IMR-90 (cell line): ENCODE results near the gene ECHS1. TPM values are rescaled to one million over a fixed set of nuclear protein-coding genes. Genes with fewer than 3 reads are reported as not detected.

ENCODE experiments used
- ATAC-seq: fragments of 200-7000 bp; cut with Tn5 transposase; 2 replicates; pipeline ENCODE4 v1.9.1; 2020; ENCODE audit warnings: low read depth, mild to moderate bottlenecking, moderate library complexity
- BruUV-seq: library from RNA; stranded (reverse); fragments of 400-500 nt; replicated peaks from 2 replicates; lab custom pipeline; 2021; lab: Mats Ljungman, UMichigan
- CTCF ChIA-PET: fragments of 300-600 bp; formaldehyde crosslinking; extraction: SDS; loops from one replicate; lab custom pipeline; 2021; ENCODE audit warnings: antibody characterized with exemption; lab: Yijun Ruan, JAX
- POLR2A ChIA-PET: fragments of 300-600 bp; sonication (Branson Sonifier 250); formaldehyde crosslinking; loops from one replicate; lab custom pipeline; 2022; ENCODE audit warnings: antibody characterized with exemption; ENCODE audit not compliant: unreplicated experiment; lab: Charles Lee
- DNase-seq: peaks from one replicate; pipeline ENCODE4 v3.0.0; 2013
- H2AFZ ChIP-seq: replicated peaks from 2 replicates; pipeline ENCODE3; 2013; ENCODE audit warnings: low read length, mild to moderate bottlenecking; ENCODE audit not compliant: poor library complexity
- H2AK5ac ChIP-seq: 2 replicates; pipeline ENCODE4 v1.6.1; 2013; ENCODE audit warnings: low read depth, low read length, inconsistent platforms
- H2AK9ac ChIP-seq: replicated peaks from 2 replicates; pipeline ENCODE3; 2013; ENCODE audit warnings: mild to moderate bottlenecking, low read depth, low read length, moderate library complexity; ENCODE audit not compliant: poor library complexity
- H2BK120ac ChIP-seq: 2 replicates; pipeline ENCODE4 v1.6.1; 2013; ENCODE audit warnings: low read depth, low read length, inconsistent platforms
- H2BK15ac ChIP-seq: 3 replicates; pipeline ENCODE4 v1.6.1; 2013; ENCODE audit warnings: low read depth, low read length, inconsistent platforms
- H2BK20ac ChIP-seq: 2 replicates; pipeline ENCODE4 v1.6.1; 2013; ENCODE audit warnings: low read depth, mild to moderate bottlenecking, inconsistent platforms, low read length, moderate library complexity
- H2BK5ac ChIP-seq: 2 replicates; pipeline ENCODE4 v1.6.1; 2013; ENCODE audit warnings: mild to moderate bottlenecking, low read depth, low read length, inconsistent platforms; ENCODE audit not compliant: poor library complexity, severe bottlenecking
- H3K14ac ChIP-seq: replicated peaks from 2 replicates; pipeline ENCODE4 v1.6.1; 2013; ENCODE audit warnings: low read depth, low read length, inconsistent platforms
- H3K18ac ChIP-seq: 2 replicates; pipeline ENCODE4 v1.6.1; 2013; ENCODE audit warnings: low read depth, low read length, control low read depth
- H3K23ac ChIP-seq: 2 replicates; pipeline ENCODE4 v1.6.1; 2013; ENCODE audit warnings: low read depth, low read length, inconsistent platforms
- H3K27ac ChIP-seq: 2 replicates; pipeline ENCODE4 v1.5.1; 2013; ENCODE audit warnings: mild to moderate bottlenecking, control low read depth, low read length; ENCODE audit not compliant: insufficient read depth
- H3K27me3 ChIP-seq: 2 replicates; pipeline ENCODE4 v1.6.1; 2013; ENCODE audit warnings: low read length; ENCODE audit not compliant: control insufficient read depth, insufficient read depth
- H3K36me3 ChIP-seq: 2 replicates; pipeline ENCODE4 v1.6.1; 2013; ENCODE audit warnings: low read length, mixed read lengths; ENCODE audit not compliant: control insufficient read depth, insufficient read depth
- H3K4ac ChIP-seq: 2 replicates; pipeline ENCODE4 v1.6.1; 2013; ENCODE audit warnings: low read depth, low read length, inconsistent platforms
- H3K4me1 ChIP-seq: 2 replicates; pipeline ENCODE4 v1.6.1; 2013; ENCODE audit warnings: low read length, mixed read lengths; ENCODE audit not compliant: control insufficient read depth, insufficient read depth
- H3K4me2 ChIP-seq: 2 replicates; pipeline ENCODE4 v1.6.1; 2013; ENCODE audit warnings: low read depth, mild to moderate bottlenecking, control low read depth, low read length, moderate library complexity
- H3K4me3 ChIP-seq: 2 replicates; pipeline ENCODE4 v1.5.1; 2013; ENCODE audit warnings: low read depth, mild to moderate bottlenecking, control low read depth, low read length, moderate library complexity; ENCODE audit not compliant: insufficient read depth
- H3K56ac ChIP-seq: 2 replicates; pipeline ENCODE4 v1.6.1; 2013; ENCODE audit warnings: low read length, inconsistent platforms; ENCODE audit not compliant: insufficient read depth; ENCODE audit errors: extremely low read depth
- H3K79me1 ChIP-seq, 2 experiments: 2 replicates each; pipeline ENCODE4 v1.6.1; 2013; ENCODE audit warnings: low read length in 2 of 2, inconsistent platforms in 1 of 2, low read depth in 1 of 2
- H3K9ac ChIP-seq: 2 replicates; pipeline ENCODE4 v1.6.1; 2013; ENCODE audit warnings: low read depth, low read length, control low read depth
- H3K9me1 ChIP-seq: 2 replicates; pipeline ENCODE4 v1.6.1; 2013; ENCODE audit warnings: low read length, inconsistent platforms; ENCODE audit not compliant: insufficient read depth
- H3K9me3 ChIP-seq: 2 replicates; pipeline ENCODE4 v1.6.1; 2013; ENCODE audit warnings: low read length; ENCODE audit not compliant: control insufficient read depth, insufficient read depth
- H4K20me1 ChIP-seq: 2 replicates; pipeline ENCODE4 v1.6.1; 2013; ENCODE audit warnings: low read length, inconsistent platforms; ENCODE audit not compliant: insufficient read depth
- H4K5ac ChIP-seq: 2 replicates; pipeline ENCODE4 v1.6.1; 2013; ENCODE audit warnings: mild to moderate bottlenecking, low read depth, low read length, control low read depth
- H4K8ac ChIP-seq, 2 experiments: 2 replicates each; pipeline ENCODE4 v1.6.1; 2013; ENCODE audit warnings: low read depth in 2 of 2, low read length in 2 of 2, control low read depth in 1 of 2, inconsistent platforms in 1 of 2
- H4K91ac ChIP-seq: 2 replicates; pipeline ENCODE4 v1.6.1; 2013; ENCODE audit warnings: low read depth, low read length, inconsistent platforms; ENCODE audit not compliant: insufficient read depth
- BHLHE40 ChIP-seq: fragments of 150-350 bp; IDR thresholded peaks from 2 replicates; pipeline ENCODE4 v1.6.1; 2016; ENCODE audit warnings: mild to moderate bottlenecking, low read depth, low read length
- CHD1 ChIP-seq: IDR thresholded peaks from 2 replicates; pipeline ENCODE4 v1.6.1; 2012; ENCODE audit warnings: low read depth, low read length, improper control_type of control experiment
- CTCF ChIP-seq: conservative IDR thresholded peaks from 2 replicates; pipeline ENCODE4 v1.5.1; 2012; ENCODE audit warnings: mild to moderate bottlenecking, low read depth, low read length, improper control_type of control experiment
- FOS ChIP-seq: fragments of 150-350 bp; IDR thresholded peaks from 2 replicates; pipeline ENCODE4 v1.6.1; 2016; ENCODE audit warnings: low read depth, low read length
- MAFK ChIP-seq: IDR thresholded peaks from 2 replicates; pipeline ENCODE4 v1.6.1; 2012; ENCODE audit warnings: low read depth, low read length, improper control_type of control experiment
- MAZ ChIP-seq: IDR thresholded peaks from 2 replicates; pipeline ENCODE4 v1.6.1; 2012; ENCODE audit warnings: low read depth, mild to moderate bottlenecking, low read length, improper control_type of control experiment, moderate library complexity, borderline replicate concordance
- MXI1 ChIP-seq: IDR thresholded peaks from 2 replicates; pipeline ENCODE4 v1.6.1; 2012; ENCODE audit warnings: low read depth, mild to moderate bottlenecking, low read length, moderate library complexity, borderline replicate concordance
- NFE2L2 ChIP-seq: fragments of 150-350 bp; IDR thresholded peaks from 2 replicates; pipeline ENCODE4 v1.6.1; 2016; ENCODE audit warnings: low read depth, mild to moderate bottlenecking, low read length
- RAD21 ChIP-seq: IDR thresholded peaks from 2 replicates; pipeline ENCODE4 v1.6.1; 2012; ENCODE audit warnings: low read length, improper control_type of control experiment
- RCOR1 ChIP-seq: IDR thresholded peaks from 2 replicates; pipeline ENCODE4 v1.6.1; 2012; ENCODE audit warnings: mild to moderate bottlenecking, low read length, improper control_type of control experiment; ENCODE audit not compliant: insufficient replicate concordance
- RFX5 ChIP-seq: IDR thresholded peaks from 2 replicates; pipeline ENCODE4 v1.8.0; 2012; ENCODE audit warnings: low read depth, mild to moderate bottlenecking, low read length, moderate library complexity
- SMC3 ChIP-seq: fragments of 150-350 bp; IDR thresholded peaks from 2 replicates; pipeline ENCODE4 v1.6.1; 2016; ENCODE audit warnings: low read depth, mild to moderate bottlenecking, antibody characterized with exemption, low read length, moderate library complexity
- WGBS, 2 experiments: methylation state at CpG; one replicate each; pipeline versions ENCODE4 v1.1.5 to v1.1.7; 2013; ENCODE audit warnings: missing lambda C conversion rate in 2 of 2; ENCODE audit not compliant: insufficient read length in 1 of 2; ENCODE audit errors: extremely low coverage in 2 of 2; 5-methylcytosine and 5-hydroxymethylcytosine counted together
- dilution Hi-C: fragments of 300-500 bp; cut with HindIII; formaldehyde crosslinking; loops from one replicate; pipeline ENCODE4 v1.14.3; 2018; ENCODE audit warnings: low sequenced_read_pairs; ENCODE audit not compliant: unreplicated experiment
- in situ Hi-C: fragments of 300-500 bp; cut with MboI; formaldehyde crosslinking; loops from 3 replicates; pipeline ENCODE4 v1.14.3; 2019; ENCODE audit warnings: low sequenced_read_pairs, inconsistent platforms, mixed read lengths
- intact Hi-C: fragments of 100-400 bp; cut with micrococcal nuclease; formaldehyde crosslinking; loops from 2 replicates; pipeline ENCODE4 v1.10.0; 2022
- polyA plus RNA-seq, 3 experiments: library from polyadenylated mRNA; depleted of rRNA; stranded (reverse); fragments of >200 nt; gene quantifications; 2 replicates each; pipeline ENCODE4 v1.2.3, GENCODE V29; 2012; ENCODE audit warnings: low replicate concordance in 1 of 3
- total RNA-seq: library from RNA; depleted of rRNA; stranded (reverse); fragments of >200 nt; gene quantifications from 2 replicates; pipeline ENCODE4 v1.2.3, GENCODE V29; 2012
- TF ChIP-seq, protein P1 (sequence below): fragments of 150-350 bp; IDR thresholded peaks from 2 replicates; pipeline ENCODE4 v1.6.1; 2016; ENCODE audit warnings: low read depth, mild to moderate bottlenecking, low read length, moderate library complexity, borderline replicate concordance
- TF ChIP-seq, protein P2 (sequence below): fragments of 150-350 bp; IDR thresholded peaks from 2 replicates; pipeline ENCODE4 v1.6.1; 2017; ENCODE audit warnings: mild to moderate bottlenecking, antibody characterized with exemption, low read length, low read depth

Gene ECHS1
- total and polyA plus RNA-seq, 2 of the 4 experiments (the other 2 are of a cell fraction): 60.8 to 84.2 TPM

GRCh38 chr10:133403359-133403758, 30.2 kb upstream of the ECHS1 start:
- ATAC-seq (no peak), DNase-seq (no peak)
- Histone ChIP-seq H3K27ac (no peak overlapping the region), H3K4me1 (peaks cover 4% of the 10 kb centered on the region; the same call in 1 of the 2 replicates), H3K23ac (no peak overlapping the region), H3K4me3 (no peak overlapping the region), H4K20me1 (peaks cover 8% of the 10 kb centered on the region; the same call in 1 of the 2 replicates), H2BK15ac (no peak overlapping the region), H3K9me3 (no peaks in the 10 kb centered on the region), H2BK5ac (no peak overlapping the region), H2AK9ac (no peak overlapping the region), H3K14ac (no peak overlapping the region), H4K8ac (no peak overlapping the region), H2BK20ac (no peak overlapping the region), H3K4ac (no peak overlapping the region), H2BK120ac (no peak overlapping the region), H2AK5ac (no peak overlapping the region), H3K27me3 (no peaks in the 10 kb centered on the region), H3K36me3 (peaks cover 53% of the 10 kb centered on the region), H4K5ac (no peak overlapping the region), H4K91ac (no peak overlapping the region), H3K9me1 (peaks cover 6% of the 10 kb centered on the region; the same call in 1 of the 2 replicates), H3K18ac (no peak overlapping the region), H3K79me1 (peaks cover 25 to 48% of the 10 kb centered on the region in 2 experiments), H3K4me2 (no peak overlapping the region), H3K9ac (no peak overlapping the region), H2AFZ (no peak overlapping the region), H3K56ac (no peak overlapping the region)
- in situ Hi-C loops: no loop called here
- BruUV-seq: no TSS peak
- no peak for TF ChIP-seq RFX5
- TF ChIP-seq, protein P1, sequence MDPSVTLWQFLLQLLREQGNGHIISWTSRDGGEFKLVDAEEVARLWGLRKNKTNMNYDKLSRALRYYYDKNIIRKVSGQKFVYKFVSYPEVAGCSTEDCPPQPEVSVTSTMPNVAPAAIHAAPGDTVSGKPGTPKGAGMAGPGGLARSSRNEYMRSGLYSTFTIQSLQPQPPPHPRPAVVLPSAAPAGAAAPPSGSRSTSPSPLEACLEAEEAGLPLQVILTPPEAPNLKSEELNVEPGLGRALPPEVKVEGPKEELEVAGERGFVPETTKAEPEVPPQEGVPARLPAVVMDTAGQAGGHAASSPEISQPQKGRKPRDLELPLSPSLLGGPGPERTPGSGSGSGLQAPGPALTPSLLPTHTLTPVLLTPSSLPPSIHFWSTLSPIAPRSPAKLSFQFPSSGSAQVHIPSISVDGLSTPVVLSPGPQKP: no peak
- TF ChIP-seq, protein P2, sequence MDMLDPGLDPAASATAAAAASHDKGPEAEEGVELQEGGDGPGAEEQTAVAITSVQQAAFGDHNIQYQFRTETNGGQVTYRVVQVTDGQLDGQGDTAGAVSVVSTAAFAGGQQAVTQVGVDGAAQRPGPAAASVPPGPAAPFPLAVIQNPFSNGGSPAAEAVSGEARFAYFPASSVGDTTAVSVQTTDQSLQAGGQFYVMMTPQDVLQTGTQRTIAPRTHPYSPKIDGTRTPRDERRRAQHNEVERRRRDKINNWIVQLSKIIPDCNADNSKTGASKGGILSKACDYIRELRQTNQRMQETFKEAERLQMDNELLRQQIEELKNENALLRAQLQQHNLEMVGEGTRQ: no peak
- TF ChIP-seq SMC3: no peak
- TF ChIP-seq CTCF: no peak
- no peak for TF ChIP-seq MXI1
- no peak for TF ChIP-seq FOS
- TF ChIP-seq MAZ: no peak
- no peak for TF ChIP-seq CHD1
- no peak for TF ChIP-seq RCOR1
- no peak for TF ChIP-seq MAFK
- TF ChIP-seq NFE2L2: no peak
- no peak for TF ChIP-seq BHLHE40
- no peak for TF ChIP-seq RAD21
- ChIA-PET CTCF (no interaction called here), POLR2A (no interaction called here)
- 90% methylated on average over 8 of the region's 16 CpGs; no CpG with 5 or more reads in 1 of the 2 experiments for WGBS, 2 experiments
- intact Hi-C loops: no loop called here
- dilution Hi-C loops: no loop called here
